H9 (cell line): ENCODE results near the gene DUSP10. TPM values are rescaled to one million over a fixed set of nuclear protein-coding genes. Genes with fewer than 3 reads are reported as not detected.

Source experiments
- DNase-seq: peaks from one replicate; pipeline ENCODE4 v3.0.0-alpha.2; 2017
- H2AFZ ChIP-seq: one replicate; pipeline ENCODE4 v1.6.1; 2013; ENCODE audit warnings: mild to moderate bottlenecking, low read length, control low read depth, moderate library complexity
- H2AK5ac ChIP-seq: 2 replicates; pipeline ENCODE4 v1.6.1; 2013; ENCODE audit warnings: low read length, control low read depth, mixed read lengths; ENCODE audit not compliant: insufficient read length
- H2BK120ac ChIP-seq: one replicate; pipeline ENCODE4 v1.6.1; 2013; ENCODE audit warnings: low read depth, mild to moderate bottlenecking, low read length, control low read depth, inconsistent platforms; ENCODE audit not compliant: poor library complexity, severe bottlenecking
- H2BK12ac ChIP-seq: 2 replicates; pipeline ENCODE4 v1.6.1; 2013; ENCODE audit warnings: low read length, control low read depth, mixed read lengths, low read depth; ENCODE audit not compliant: insufficient read length
- H2BK15ac ChIP-seq: 2 replicates; pipeline ENCODE4 v1.6.1; 2013; ENCODE audit warnings: low read depth, low read length, control low read depth
- H2BK20ac ChIP-seq: one replicate; pipeline ENCODE4 v1.6.1; 2013; ENCODE audit warnings: low read depth, mild to moderate bottlenecking, low read length, control low read depth, inconsistent platforms; ENCODE audit not compliant: poor library complexity, severe bottlenecking
- H2BK5ac ChIP-seq: 2 replicates; pipeline ENCODE4 v1.6.1; 2013; ENCODE audit warnings: low read length, control low read depth, mixed read lengths; ENCODE audit not compliant: insufficient read length
- H3K14ac ChIP-seq: 2 replicates; pipeline ENCODE4 v1.6.1; 2013; ENCODE audit warnings: low read length, control low read depth; ENCODE audit not compliant: insufficient read depth
- H3K18ac ChIP-seq: 2 replicates; pipeline ENCODE4 v1.6.1; 2013; ENCODE audit warnings: low read depth, mild to moderate bottlenecking, mixed read lengths, low read length, control low read depth; ENCODE audit not compliant: insufficient read length
- H3K23ac ChIP-seq: 2 replicates; pipeline ENCODE4 v1.6.1; 2013; ENCODE audit warnings: low read length, control low read depth, mixed read lengths, low read depth; ENCODE audit not compliant: insufficient read length
- H3K23me2 ChIP-seq: 2 replicates; pipeline ENCODE4 v1.6.1; 2013; ENCODE audit warnings: low read depth, mild to moderate bottlenecking, mixed read lengths, low read length, control low read depth; ENCODE audit not compliant: insufficient read length, poor library complexity, severe bottlenecking
- H3K27ac ChIP-seq: 2 replicates; pipeline ENCODE4 v1.5.1; 2013; ENCODE audit warnings: low read length, control low read depth, mixed read lengths, low read depth; ENCODE audit not compliant: insufficient read length
- H3K27me3 ChIP-seq: 2 replicates; pipeline ENCODE4 v1.6.1; 2013; ENCODE audit warnings: low read length, control low read depth, inconsistent platforms; ENCODE audit not compliant: insufficient read depth
- H3K4ac ChIP-seq: 2 replicates; pipeline ENCODE4 v1.6.1; 2013; ENCODE audit warnings: low read depth, mild to moderate bottlenecking, control low read depth, inconsistent platforms, low read length, moderate library complexity
- H3K4me1 ChIP-seq: 2 replicates; pipeline ENCODE4 v1.6.1; 2013; ENCODE audit warnings: low read length, control low read depth, inconsistent platforms; ENCODE audit not compliant: insufficient read depth
- H3K4me2 ChIP-seq: 2 replicates; pipeline ENCODE4 v1.6.1; 2013; ENCODE audit warnings: low read length, control low read depth, mixed read lengths; ENCODE audit not compliant: insufficient read length, insufficient read depth
- H3K56ac ChIP-seq: 2 replicates; pipeline ENCODE4 v1.6.1; 2013; ENCODE audit warnings: low read depth, mild to moderate bottlenecking, mixed read lengths, low read length, control low read depth; ENCODE audit not compliant: insufficient read length
- H3K79me1 ChIP-seq: 2 replicates; pipeline ENCODE4 v1.6.1; 2013; ENCODE audit warnings: low read depth, mild to moderate bottlenecking, moderate library complexity, low read length, control low read depth, inconsistent platforms; ENCODE audit not compliant: insufficient read depth, poor library complexity, severe bottlenecking
- H3K79me2 ChIP-seq: 2 replicates; pipeline ENCODE4 v1.6.1; 2013; ENCODE audit warnings: low read length, control low read depth, inconsistent platforms; ENCODE audit not compliant: insufficient read depth
- H3K9ac ChIP-seq: 2 replicates; pipeline ENCODE4 v1.6.1; 2013; ENCODE audit warnings: low read length, control low read depth, mixed read lengths; ENCODE audit not compliant: insufficient read length; ENCODE audit errors: extremely low read depth
- H3K9me3 ChIP-seq: one replicate; pipeline ENCODE4 v1.6.1; 2013; ENCODE audit warnings: low read depth, low read length, inconsistent platforms; ENCODE audit not compliant: control insufficient read depth
- H3T11ph ChIP-seq: one replicate; pipeline ENCODE4 v1.6.1; 2013; ENCODE audit warnings: mild to moderate bottlenecking, low read length, control low read depth, inconsistent platforms
- H4K20me1 ChIP-seq: one replicate; pipeline ENCODE4 v1.6.1; 2013; ENCODE audit not compliant: control insufficient read depth, insufficient read length, insufficient read depth
- H4K5ac ChIP-seq: 2 replicates; pipeline ENCODE4 v1.6.1; 2013; ENCODE audit warnings: low read depth, mild to moderate bottlenecking, mixed read lengths, low read length, control low read depth; ENCODE audit not compliant: insufficient read length
- H4K8ac ChIP-seq: replicated peaks from 2 replicates; pipeline ENCODE4 v1.6.1; 2013; ENCODE audit warnings: low read length, control low read depth, mixed read lengths, low read depth; ENCODE audit not compliant: insufficient read length
- H4K91ac ChIP-seq: 2 replicates; pipeline ENCODE4 v1.6.1; 2013; ENCODE audit warnings: low read depth, mild to moderate bottlenecking, moderate library complexity, mixed read lengths, low read length, control low read depth; ENCODE audit not compliant: insufficient read length
- H3K27ac Mint-ChIP-seq, 3 experiments: 2 replicates in 2 of 3; 3 replicates in 1 of 3; pipeline ENCODE4 v1.8.0; 2020 to 2021; ENCODE audit warnings: mixed read lengths in 3 of 3, mild to moderate bottlenecking in 1 of 3, moderate library complexity in 1 of 3
- H3K27me3 Mint-ChIP-seq: 2 replicates; pipeline ENCODE4 v1.8.0; 2021; ENCODE audit warnings: low read depth, mild to moderate bottlenecking, moderate library complexity, mixed read lengths
- H3K36me3 Mint-ChIP-seq, 3 experiments: 2 replicates in 2 of 3; 3 replicates in 1 of 3; pipeline ENCODE4 v1.8.0; 2020 to 2021; ENCODE audit warnings: low read depth in 3 of 3, mixed read lengths in 3 of 3; ENCODE audit not compliant: insufficient read depth in 1 of 3
- H3K4me1 Mint-ChIP-seq, 2 experiments: 2 replicates each; pipeline ENCODE4 v1.8.0; 2020; ENCODE audit warnings: mixed read lengths in 2 of 2
- H3K4me3 Mint-ChIP-seq, 2 experiments: 2 replicates in 1 of 2; 3 replicates in 1 of 2; pipeline ENCODE4 v1.8.0; 2020 to 2021; ENCODE audit warnings: mild to moderate bottlenecking in 2 of 2, mixed read lengths in 2 of 2, moderate library complexity in 1 of 2
- H3K9me3 Mint-ChIP-seq, 2 experiments: 2 replicates in 1 of 2; 3 replicates in 1 of 2; pipeline ENCODE4 v1.8.0; 2020; ENCODE audit warnings: mild to moderate bottlenecking in 2 of 2, mixed read lengths in 2 of 2, moderate library complexity in 1 of 2
- WGBS: extraction: QIAGEN DNeasy Blood & Tissue Kit; methylation state at CpG from one replicate; pipeline ENCODE4 v1.1.7; 2013; ENCODE audit warnings: missing lambda C conversion rate, low lambda C conversion rate, mixed read lengths; ENCODE audit not compliant: insufficient read length; ENCODE audit errors: extremely low coverage; 5-methylcytosine and 5-hydroxymethylcytosine counted together
- total RNA-seq: library from RNA; stranded (reverse); gene quantifications from 2 replicates; pipeline ENCODE4 v1.2.1, GENCODE V29; 2021
- TF ChIP-seq, protein P1 (sequence below): fragments of 200-600 bp; sonication (generic); conservative IDR thresholded peaks from 3 replicates; pipeline ENCODE4 v1.8.0; 2021; ENCODE audit warnings: antibody characterized with exemption, mild to moderate bottlenecking

The DUSP10 gene
- total RNA-seq, 1 experiment from 2014 or later: 2.0 TPM

DNA sequence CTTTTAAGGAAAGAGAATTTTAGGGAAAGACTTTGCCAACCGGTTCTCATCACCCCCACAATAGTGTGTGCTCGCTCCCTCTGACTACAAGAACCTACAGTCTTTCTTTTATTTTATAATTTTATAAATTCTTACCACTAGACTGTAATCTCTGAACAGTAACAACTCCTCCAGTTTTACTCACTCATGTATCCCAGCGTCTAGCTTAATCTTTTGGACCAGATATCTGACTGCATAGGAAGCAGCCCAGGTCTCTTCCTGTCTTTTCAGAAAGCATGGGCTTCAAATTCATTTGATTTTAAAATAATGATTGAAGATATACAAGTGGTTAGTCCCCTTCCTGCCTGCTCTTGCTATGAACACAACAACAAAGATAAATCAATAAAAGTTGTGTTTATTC is 19.0 kb upstream of the DUSP10 start:
- Histone ChIP-seq H3K4me2 (no peak overlapping the region), H3K14ac (no peak overlapping the region), H3K4ac (no peak overlapping the region), H2BK120ac (no peak overlapping the region), H2BK5ac (no peak overlapping the region), H2BK20ac (no peak overlapping the region), H3K23me2 (no peaks in the 10 kb centered on the region), H3K27me3 (no peaks in the 10 kb centered on the region), H2AK5ac (no peak overlapping the region), H2AFZ (no peak overlapping the region), H3K18ac (no peak overlapping the region), H3K23ac (no peak overlapping the region), H2BK15ac (no peak overlapping the region), H3K9ac (no peak overlapping the region), H4K5ac (no peak overlapping the region), H3K79me1 (no peaks in the 10 kb centered on the region), H3K4me1 (no peaks in the 10 kb centered on the region), H4K91ac (no peak overlapping the region), H3K79me2 (no peaks in the 10 kb centered on the region), H3K56ac (no peak overlapping the region), H3T11ph (no peak overlapping the region), H3K27ac (no peak overlapping the region), H2BK12ac (no peak overlapping the region), H4K8ac (no peak overlapping the region), H4K20me1 (no peaks in the 10 kb centered on the region), H3K9me3 (no peaks in the 10 kb centered on the region)
- no peak overlapping the region for H3K4me3 Mint-ChIP-seq
- H3K36me3 Mint-ChIP-seq: no peaks in the 10 kb centered on the region
- no peaks in the 10 kb centered on the region for H3K9me3 Mint-ChIP-seq
- TF ChIP-seq, protein P1, sequence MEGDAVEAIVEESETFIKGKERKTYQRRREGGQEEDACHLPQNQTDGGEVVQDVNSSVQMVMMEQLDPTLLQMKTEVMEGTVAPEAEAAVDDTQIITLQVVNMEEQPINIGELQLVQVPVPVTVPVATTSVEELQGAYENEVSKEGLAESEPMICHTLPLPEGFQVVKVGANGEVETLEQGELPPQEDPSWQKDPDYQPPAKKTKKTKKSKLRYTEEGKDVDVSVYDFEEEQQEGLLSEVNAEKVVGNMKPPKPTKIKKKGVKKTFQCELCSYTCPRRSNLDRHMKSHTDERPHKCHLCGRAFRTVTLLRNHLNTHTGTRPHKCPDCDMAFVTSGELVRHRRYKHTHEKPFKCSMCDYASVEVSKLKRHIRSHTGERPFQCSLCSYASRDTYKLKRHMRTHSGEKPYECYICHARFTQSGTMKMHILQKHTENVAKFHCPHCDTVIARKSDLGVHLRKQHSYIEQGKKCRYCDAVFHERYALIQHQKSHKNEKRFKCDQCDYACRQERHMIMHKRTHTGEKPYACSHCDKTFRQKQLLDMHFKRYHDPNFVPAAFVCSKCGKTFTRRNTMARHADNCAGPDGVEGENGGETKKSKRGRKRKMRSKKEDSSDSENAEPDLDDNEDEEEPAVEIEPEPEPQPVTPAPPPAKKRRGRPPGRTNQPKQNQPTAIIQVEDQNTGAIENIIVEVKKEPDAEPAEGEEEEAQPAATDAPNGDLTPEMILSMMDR: no peak
- H3K27me3 Mint-ChIP-seq: no peaks in the 10 kb centered on the region
- H3K4me1 Mint-ChIP-seq: no peaks in the 10 kb centered on the region
- WGBS: no CpG with 5 or more reads among the region's 3 CpGs
- no peak overlapping the region; a peak in 1 of 7 replicates for H3K27ac Mint-ChIP-seq
- DNase-seq: no peak
